GM19035 (cell line): Measurements from ENCODE around the gene ALKBH4.

ENCODE experiments used
- ATAC-seq: cut with Tn5 transposase; IDR thresholded peaks from one replicate; pipeline ENCODE4 v1.9.1; 2021; ENCODE audit not compliant: unreplicated experiment

Gene ALKBH4

DNA sequence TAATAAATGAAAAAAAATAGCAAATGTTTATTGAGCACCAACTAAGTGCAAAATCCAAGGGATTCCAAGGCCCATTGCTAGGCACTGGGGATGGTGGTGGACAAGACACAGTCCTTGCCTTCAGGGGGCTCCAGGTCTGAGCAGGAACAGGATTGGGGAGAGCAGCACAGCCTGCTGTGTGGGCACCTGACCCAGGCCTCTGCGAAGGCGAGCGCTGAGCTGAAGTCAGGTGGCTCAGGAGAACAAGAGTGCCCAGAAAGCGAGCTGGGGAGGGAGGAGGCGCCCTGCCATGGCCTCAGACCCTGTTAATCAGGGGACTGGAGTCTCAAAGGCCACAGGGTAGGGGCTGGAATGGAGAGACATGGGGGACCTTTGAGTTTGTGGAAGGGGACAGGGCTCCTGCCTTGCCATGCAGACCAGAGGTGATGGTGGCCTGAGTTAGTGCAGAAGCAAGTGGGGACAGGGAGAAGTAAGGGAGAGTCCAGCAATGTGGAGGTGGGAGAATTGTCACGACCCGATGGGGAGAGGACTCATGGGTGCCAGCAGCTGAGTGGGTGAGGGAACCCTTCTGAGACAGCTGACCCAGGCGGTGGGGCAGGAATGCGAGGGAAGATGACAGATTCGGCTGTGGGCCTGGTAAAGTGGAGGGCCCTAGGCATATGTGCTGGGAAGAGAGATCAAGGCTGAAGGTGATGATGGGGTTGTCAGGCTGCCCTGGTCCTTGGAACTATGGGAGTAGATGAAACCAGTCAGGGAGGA is 35.3 kb downstream of the ALKBH4 start:
- no peak for ATAC-seq

GRCh38 chr7:102427019-102427405 is 37.7 kb downstream of the ALKBH4 start:
- no peak for ATAC-seq

DNA sequence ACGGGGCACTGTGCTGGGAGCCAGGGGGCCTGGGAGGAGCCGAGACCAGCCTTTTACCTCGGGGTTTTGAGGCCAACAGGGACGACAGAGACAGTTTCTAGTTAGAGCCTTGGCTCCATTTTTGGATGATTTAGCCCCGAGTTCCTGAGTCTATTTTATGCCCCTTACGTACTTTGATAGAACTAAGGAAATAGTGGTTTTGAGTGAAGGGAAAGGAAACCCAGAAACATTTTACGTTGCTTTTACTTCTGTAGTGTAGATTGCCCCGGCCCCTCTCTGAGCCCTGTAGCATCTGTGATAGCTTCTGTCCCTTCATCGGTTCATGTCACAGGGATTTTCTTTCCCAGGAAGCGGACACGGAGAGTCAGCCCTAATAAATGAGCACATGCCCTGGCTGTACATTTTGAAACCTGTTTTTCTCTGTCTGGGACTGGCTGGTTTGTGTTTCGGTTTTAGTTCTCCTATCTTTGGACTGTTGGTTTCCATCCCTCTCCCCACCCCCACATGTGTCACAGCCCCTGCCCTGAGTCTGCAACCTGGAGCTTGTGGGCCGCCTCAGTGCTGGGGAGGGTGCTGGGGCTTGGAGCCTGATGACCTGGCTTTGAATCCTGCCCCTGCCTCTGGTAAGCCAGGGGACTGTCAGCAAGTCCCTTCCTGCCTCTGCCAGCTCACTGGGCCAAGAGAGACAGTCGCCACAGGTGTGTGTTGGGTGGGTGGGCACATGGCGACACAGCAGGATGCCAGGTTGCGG is 38.2 kb downstream of the ALKBH4 start:
- ATAC-seq: peak; percentile 58

DNA sequence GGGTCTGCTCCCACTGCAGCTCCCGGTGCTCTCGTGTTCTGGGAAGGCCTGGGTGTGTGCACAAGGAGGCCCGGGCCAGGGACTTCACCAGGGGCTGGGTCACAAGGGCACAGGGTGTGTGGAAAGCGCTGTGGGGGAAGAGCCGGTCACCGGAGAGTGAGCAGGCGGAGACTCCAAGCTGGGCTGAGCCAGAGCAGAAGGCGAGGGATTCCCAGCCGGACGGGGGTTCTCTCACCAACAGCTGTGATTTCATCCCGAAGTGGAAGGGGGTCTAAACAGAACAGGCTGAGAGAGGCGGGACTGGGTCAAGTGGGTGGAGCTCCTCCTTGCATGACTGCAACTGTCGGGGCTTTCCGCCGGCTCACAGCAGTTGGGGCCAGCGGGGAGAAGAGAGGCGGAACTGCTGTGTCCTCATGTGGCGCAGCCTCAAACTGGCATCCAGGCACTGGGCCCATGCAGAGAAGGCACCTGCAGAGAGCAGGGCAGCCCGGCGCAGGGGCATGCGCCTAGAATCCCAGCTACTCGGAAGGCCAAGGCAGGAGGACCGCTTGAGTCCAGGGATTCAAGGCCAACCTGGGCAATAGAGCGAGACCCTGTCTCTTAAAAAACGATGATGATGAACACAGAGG is 38.9 kb downstream of the ALKBH4 start:
- peak; percentile 66 for ATAC-seq

- ATAC-seq: peak; percentile 32
These were observed 39.9 kb downstream of the ALKBH4 start for GRCh38 chr7:102424787-102425218.

DNA sequence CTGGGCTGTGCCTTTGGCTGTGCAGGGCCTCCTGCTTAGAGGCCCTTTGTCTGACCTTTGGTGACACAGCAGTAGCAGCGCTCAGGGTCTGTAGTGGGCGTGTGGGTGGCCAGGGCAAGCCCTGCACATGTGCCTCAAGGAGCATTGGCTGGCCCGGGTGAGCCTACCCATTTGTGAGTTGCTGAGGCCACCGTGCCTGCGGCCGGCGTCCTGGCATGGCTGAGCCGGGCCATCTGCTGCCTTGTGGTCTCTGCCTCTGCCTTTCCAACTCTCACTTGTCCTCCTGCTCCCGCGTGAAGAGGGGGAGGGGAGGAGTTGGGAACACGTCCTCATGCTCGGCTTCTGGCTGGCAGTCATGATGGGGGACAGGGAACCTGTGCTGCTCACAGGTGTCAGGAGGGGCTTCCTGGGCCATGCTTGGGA is 40.5 kb downstream of the ALKBH4 start:
- ATAC-seq: no peak

DNA sequence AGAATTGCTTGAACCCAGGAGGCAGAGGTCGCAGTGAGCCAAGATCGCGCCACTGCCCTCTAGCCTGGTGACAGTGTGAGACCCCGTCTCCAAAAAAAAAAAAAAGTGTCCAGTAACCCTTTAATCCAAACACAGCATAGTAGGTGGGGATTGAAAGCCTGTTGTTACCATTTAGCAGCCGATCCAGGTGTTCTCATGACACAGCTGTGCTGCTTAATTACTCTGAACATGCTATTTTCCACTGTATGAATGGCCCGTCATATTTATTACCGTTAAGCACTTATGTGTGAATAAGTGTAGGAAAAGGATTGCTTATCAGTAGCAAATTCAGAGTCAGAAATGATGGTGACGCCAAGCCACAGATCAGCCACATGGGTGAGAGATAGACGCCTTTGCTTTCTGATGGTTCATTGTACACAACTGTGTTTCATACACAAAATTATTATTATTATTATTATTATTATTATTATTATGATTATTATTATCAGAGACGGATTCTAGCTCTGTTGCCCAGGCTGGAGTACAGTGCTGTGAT is 42.9 kb downstream of the ALKBH4 start:
- no peak for ATAC-seq

DNA sequence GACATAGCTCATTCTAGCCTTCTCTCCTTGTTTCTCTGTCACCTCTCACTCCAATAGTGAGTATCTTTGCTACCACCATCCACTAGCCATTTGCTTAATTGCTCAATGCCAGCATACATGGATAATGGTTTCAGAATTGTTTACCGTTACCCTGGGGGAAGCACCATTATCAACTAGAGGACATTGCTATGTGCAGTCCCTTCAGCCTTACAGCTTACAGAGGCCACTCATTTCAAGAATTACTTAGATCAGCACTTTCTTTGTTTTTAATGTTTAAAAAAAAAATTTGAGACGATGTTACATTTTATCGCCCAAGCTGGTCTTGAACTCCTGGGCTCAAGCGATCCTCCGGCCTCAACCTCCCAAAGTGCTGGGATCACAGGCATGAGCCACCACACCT is 46.1 kb downstream of the ALKBH4 start:
- no peak for ATAC-seq

DNA sequence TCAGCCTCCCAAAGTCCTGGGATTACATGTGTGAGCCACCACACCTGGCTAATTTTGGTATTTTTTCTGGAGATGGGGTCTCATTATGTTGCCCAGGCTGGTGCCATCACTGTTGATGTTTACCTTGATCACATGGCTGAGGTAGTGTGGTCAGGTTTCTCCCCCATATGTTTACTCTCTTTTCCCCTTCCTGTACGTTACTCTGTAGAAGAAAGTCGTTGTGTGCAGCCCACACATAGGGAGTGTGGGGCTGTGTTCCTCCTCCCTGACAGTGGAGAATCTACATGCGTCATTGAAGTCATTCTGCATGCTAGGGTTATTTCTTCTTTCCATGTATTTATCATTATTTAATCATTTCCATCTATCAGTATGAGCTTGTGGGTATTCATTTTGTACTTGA is 47.6 kb downstream of the ALKBH4 start:
- no peak for ATAC-seq

- no peak for ATAC-seq
These were observed 48.3 kb downstream of the ALKBH4 start for GRCh38 chr7:102416406-102416805.

- no peak for ATAC-seq
These were observed 48.9 kb downstream of the ALKBH4 start for GRCh38 chr7:102415685-102416225.

GRCh38 chr7:102413611-102414010 is 51.1 kb downstream of the ALKBH4 start:
- ATAC-seq: no peak

GRCh38 chr7:102413091-102413490 is 51.6 kb downstream of the ALKBH4 start:
- no peak for ATAC-seq

DNA sequence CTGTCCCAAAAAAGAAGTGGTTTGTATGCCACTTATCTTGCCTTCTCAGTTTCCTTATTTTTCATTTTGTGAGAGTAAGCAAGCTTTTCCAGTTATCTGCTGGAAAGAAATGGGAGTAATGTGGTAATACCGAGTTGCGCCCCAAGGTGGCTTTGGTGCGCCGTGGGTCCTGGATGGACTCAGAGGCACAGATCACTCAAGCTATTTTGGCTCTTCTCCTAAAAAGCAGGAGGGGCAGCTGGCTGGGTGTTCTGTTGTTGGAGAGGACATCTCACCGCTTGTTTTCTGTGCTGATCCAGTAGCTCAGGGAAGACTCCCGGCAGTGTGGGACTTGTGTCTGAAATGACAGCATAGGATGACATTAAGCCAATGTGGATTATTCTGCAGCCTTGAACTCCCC is 52.1 kb downstream of the ALKBH4 start:
- ATAC-seq: no peak

DNA sequence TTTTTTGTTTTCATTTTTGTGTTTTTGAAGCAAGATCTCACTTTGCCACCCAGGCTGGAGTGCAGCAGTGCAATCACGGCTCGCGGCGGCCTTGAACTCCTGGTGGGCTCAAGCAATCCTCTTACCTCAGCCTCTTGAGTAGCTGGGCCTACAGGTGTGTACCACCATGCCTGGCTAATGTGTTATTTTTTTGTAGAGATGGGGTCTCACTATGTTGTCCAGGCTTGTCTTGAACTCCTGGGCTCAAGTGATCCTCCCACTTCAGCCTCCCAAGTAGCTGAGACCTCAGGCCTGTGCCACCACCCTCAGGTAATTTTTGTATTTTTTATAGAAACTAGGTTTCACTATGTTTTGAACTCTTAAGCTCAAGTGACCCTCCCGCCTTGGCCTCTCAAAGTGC is 53.7 kb downstream of the ALKBH4 start:
- no peak for ATAC-seq

GRCh38 chr7:102410123-102410522 is 54.5 kb downstream of the ALKBH4 start:
- ATAC-seq: no peak

DNA sequence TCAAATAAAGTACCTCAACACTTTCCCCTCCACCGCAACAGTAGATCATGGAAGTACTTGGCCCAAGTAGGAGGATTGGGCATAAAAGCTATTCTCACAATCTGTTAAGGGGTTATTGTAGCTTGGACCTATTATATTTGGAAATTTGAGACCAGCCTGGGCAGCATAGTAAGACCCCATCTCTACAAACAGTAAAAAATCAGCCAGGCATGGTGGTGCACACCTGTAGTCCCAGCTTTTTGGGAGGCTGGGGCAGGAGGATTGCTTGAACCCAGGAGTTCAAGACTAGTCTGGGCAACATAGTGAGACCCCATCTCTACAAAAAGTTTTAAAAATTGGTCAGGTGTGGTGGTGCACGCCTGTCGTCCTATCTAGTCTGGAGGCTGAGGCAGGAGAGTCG is 55.3 kb downstream of the ALKBH4 start:
- no peak for ATAC-seq

DNA sequence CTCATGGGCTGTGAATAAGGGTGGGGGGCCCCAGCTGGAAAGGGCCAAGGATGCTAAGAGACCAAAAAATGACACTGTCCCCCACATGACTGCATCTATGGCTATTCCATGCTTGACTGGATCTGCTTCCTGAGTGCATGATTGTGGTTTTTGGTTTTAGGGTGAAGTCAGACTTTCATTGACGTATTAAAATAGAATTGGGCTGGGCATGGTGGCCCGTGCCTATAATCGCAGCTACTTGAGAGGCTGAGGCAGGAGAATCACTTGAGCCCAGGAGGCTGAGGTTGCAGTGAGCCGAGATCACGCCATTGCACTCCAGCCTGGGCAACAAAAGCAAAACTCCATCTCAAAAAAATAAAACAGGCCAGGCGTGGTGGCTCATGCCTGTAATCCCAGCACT is 56.1 kb downstream of the ALKBH4 start:
- peak; percentile 59 for ATAC-seq

DNA sequence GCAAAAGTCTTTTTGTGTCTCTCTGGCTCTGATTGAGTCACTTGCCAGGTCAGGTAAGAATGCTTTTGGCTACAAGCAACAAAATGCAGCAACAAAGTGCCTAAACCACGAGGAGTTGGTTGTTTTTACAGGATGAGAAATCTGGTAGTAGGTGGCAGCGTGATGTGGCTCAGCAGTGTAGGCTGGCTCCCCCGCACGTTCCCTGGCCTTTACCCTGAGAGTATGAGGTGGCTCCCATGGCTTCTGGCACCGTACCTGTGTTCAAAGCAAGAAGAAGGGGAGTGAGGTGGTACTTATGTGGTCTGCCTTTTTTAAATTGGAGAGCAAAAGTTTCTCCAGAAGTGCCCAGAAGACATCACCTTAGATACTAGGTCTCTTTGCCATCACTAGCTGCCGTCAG is 56.8 kb downstream of the ALKBH4 start:
- ATAC-seq: no peak
